Posterior vena cava (tissue), 2 donors: ENCODE data around the gene HADHA. TPM values are rescaled to one million over a fixed set of nuclear protein-coding genes. Genes with fewer than 3 reads are reported as not detected.
"Not testable (repeated sequence)": the region's sequence is repeated elsewhere in the genome, so short reads cannot be mapped to it uniquely, and the experiment has no call there.

Source experiments
- DNase-seq: peaks from one replicate; pipeline ENCODE4 v3.0.0-alpha.2; 2020; ENCODE audit warnings: low spot score
- intact Hi-C, 2 donors: fragments of 100-400 bp; cut with DNase I; formaldehyde crosslinking; loops; one replicate each; pipeline versions ENCODE4 v1.14.1 to v1.14.2; 2022 to 2023
- total RNA-seq, 2 donors: library from RNA; stranded (reverse); fragmentation: NEBNext Ultra II Directional; extraction: Animal tissue kit (Norgen Biotek cat#: 25700); gene quantifications; one replicate each; pipeline ENCODE4 v1.2.1, GENCODE V29; 2021
- donor health status: DM: yes; HTN: yes; CAD: no.
- donor health status: DM: yes; HTN: yes; CAD: no.

HADHA gene
- total RNA-seq, 2 donors from 2014 or later: 104 to 113 TPM

DNA sequence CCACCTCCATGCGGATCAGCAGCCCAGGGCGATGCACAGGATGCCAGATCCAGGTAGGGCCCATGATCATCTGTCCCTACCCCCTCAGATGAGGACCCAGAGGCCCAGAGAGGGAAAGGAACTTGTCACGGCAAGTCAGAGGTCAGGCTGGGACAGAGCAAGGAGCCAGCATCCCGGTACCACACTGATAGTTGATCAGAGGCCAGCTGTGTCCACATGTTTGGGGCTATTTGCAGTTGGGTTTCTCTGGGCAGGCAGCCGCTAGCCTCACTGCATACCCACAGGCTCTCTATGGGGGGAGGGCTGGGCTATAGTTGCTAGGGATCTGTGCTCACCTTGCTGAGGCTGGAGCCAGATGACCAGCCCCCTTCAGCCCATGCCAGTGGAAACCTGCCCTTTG, 62.0 kb downstream of the HADHA start:
- intact Hi-C loops: no loop called here
- no peak for DNase-seq

GRCh38 chr2:26179446-26179913, 65.0 kb downstream of the HADHA start:
- intact Hi-C loops: no loop called here

DNA sequence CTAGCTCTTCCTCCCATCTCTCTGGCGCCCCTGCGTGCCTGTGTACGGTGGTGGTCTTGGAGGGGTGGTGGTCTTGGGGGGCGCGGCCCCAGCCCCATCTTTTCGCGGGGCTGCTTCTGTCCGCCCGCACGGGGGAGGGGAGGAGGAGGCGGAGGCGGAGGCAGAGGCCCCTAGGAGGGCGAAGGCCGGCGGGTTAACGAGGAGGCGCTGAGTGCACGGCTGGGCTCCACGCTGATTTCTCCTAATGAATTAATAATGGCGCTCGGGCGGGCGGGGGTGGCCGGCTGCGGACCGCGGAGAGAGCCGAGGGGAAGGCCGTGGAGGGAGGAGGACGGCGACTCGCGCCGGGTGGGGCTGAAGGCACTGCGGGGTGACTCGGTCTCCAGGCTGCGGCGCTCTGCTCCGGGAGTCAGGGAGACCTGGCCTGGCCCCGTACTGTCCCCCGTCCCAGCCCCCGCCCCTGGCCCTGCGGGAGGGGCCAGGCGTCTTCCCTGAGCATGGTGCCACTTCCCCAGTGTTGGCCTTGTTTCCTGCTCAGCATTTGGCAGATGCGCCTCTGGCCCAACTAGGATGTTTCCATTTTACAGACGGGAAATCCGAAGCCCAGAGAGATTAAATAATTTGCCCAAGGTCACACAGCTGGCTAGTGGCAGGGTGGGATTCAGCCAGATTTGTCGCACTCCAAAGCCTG, 65.5 kb downstream of the HADHA start:
- no peak for DNase-seq
- intact Hi-C loops: no loop called here

More at GRCh38 chr2:26179446-26179913, 65.0 kb downstream of the HADHA start:
- DNase-seq: no peak

- intact Hi-C loops: no loop called here
- DNase-seq: no peak
These were observed 66.2 kb downstream of the HADHA start for GRCh38 chr2:26178246-26178645.

DNA sequence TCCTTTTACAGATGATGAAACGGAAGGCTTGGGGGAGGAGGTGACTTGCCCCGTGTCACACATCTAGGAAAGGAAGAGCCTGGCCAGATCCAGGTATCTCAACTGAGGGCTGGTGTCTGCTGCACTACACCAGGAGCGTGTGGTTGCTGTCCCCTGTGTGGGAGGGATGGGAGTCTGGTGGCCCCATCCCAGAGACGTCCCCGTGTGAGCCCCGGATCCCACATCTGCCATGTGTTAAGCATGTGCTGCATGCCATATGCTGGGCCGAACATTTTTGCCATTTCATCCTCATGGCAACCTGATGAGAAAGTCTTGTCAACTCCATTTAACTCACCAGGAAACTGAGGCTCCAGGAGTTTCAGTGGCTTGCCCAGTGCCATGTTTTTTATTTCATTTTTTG, 67.3 kb downstream of the HADHA start:
- no peak for DNase-seq
- intact Hi-C loops: no loop called here

- DNase-seq: no peak
- intact Hi-C loops: no loop called here
These were observed 68.2 kb downstream of the HADHA start for GRCh38 chr2:26176279-26176615.

GRCh38 chr2:26175466-26176278, 68.8 kb downstream of the HADHA start:
- intact Hi-C loops: no loop called here
- DNase-seq: no peak

DNA sequence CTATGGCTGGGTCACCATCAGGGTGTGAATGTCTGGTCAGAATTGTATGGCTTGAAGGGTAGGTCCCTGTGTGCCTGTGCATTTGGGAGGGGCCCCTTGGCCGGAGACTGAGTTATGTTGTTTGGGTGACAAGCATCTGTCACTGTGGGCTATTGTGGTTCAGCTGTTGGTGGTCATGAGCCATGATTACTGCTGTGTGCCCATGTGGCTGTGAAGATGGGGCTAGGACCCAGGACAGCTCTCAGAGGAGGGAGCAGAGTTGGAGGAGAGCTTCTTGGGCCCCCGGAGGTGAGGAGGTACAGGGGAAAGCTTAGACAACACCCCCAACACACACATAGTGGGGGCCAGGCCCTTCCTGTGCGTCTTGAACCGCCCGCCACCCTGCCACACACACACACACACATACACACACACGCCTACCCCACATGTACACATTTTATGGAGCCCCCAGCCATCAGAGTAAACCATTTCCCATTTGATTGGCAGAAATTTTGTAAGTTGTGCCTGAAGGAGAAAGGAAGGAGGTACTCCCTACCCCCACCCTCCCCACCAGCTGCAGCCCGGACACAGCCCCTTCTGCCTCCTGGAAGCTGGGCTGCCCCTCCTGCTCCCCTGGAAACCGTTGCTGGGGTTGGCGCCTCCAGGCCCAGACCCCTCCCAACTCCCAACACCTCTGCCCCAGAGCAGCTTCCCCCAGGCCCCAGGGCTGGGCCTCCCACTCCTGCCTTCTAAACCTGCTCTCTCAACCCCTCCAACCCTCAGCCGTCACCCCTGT, 69.6 kb downstream of the HADHA start:
- intact Hi-C loops: no loop called here
- no peak for DNase-seq

DNA sequence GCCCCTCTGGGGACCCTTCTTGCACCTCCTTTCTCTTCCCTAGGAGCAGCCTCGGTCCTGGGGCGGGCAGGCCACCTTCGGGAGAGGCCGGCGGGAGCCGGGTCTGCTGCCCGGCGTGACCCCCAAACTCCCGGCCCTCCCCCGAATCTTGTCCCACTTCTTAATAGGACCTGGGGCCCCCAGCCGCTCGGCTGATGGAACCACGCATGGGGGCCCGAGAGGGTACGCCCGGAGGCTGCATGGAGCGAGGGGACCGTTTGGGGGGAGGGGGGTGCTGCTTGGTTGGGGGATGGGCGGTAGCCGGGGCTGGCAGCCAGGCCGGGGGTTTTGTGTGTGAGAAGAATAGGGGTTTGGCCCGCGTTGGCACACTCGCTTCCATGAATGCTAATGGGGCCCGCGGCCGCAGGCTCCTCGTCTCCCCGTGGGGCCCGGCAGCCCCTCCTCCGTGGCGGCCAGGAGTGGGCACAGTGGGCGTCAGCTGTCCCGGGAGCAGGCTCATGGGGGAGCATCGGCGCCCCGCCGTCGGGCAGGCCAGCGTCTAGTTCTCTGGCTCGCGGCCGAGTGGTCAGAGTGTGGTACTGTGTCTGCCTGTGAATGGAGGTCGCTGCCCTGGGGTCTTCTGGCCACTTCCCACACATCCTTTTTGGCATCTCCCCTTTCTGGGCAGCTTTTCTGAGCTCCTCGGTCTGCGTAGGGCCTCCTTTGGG, 70.5 kb downstream of the HADHA start:
- DNase-seq: no peak
- intact Hi-C loops: no loop called here

DNA sequence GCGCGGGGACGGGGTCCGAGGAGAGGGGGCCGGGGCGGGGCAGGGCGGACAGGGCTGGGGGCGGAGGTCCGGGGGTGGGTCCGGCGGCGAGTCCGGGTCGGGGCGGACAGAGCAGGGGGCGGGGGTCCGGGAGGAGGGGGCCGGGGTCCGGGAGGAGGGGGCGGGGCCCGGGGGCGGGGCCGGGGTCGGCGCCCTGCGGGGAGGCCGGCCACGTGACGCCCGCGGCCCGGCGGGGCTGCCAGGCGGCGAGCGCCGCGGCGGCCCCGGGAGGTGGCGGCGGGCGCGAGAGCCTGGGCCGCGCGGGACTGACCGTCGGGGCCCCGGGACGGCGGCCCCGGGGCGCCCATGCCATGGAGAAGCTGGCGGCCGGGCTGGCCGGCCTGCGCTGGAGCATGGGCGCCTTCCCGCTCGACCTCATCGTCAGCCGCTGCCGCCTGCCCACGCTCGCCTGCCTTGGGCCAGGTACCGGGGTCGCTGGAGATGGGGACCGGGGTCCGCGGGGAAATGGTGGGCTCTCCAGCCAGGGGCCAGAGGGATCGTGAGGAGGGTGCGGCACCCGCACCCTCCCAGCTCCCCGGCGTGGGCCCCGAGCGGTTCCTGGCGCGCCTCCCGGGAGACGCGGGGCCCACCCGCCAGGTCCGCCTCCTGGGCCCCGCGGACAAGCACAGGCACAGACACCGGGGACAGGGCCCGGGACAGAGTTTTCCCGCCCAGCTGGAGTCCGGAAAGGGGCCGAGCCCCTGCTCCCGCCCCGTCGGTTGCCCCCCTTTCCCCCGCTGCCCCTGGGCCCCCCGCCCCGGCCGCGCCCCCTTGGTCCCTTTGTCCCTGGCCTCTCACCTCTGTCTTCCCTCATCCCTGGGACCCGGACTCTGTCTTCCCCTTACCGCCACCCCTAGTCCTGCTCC, 71.3 kb downstream of the HADHA start, which contains the start of gene GAREM2:
Gene GAREM2, plus strand, starts transcription at position 218 of the 905 bp plus-strand sequence. Its CDS starts 133 bp downstream, at position 351.
- intact Hi-C loops: no loop called here
- DNase-seq: no peak

DNA sequence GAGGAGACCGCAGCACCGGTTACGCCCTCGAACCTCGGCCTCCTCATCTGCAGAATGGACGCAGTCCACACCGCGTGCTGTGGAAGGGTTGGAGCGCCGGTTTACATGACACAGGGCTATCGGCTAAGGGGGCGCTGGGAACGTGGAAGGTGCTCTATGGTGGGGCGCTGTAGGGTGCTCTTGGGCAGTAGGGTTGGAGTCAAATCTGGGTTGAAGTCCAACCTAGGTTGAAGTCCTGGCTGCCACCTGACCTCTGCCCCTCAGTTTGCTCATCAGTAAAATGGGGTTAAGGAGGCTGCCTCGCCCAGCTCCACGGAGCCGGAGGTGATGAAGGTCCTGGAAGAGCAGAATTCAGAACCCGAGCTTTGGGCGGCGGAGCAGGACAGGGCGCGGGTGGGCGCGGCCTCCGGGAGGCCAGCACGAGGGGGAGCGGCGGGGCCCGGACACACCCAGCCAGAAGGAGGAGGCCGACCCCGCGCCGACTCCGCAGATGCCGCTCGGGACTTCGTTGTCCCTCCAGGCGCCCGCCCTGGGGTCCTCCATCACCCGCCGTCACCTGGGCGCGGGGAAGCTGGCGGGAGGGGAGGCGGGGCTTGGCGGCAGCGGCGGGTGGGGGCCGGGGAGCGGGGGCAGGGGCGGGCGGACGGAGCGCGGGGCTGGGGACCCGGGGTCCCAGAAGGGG, 72.1 kb downstream of the HADHA start:
- DNase-seq: no peak
- intact Hi-C loops: no loop called here

DNA sequence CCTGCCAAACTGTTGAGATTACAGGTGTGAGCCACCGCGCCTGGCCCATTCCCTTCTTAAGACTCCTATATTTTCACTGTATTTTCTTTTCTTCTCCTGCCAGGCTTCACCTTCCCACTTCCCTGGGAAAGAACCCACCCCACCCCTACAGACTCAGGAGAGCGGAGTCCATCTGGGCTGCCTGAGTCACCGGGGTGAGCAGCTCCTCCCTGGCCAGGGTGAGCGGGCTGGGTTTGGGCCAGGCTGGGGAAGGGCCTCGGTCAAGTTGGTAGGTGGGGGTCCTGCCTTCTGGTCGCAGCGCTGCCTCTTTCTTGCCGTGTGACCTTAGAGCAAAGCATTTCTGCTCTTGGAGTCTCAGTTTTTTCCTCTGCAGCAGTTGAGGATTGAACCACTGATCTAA, 73.6 kb downstream of the HADHA start:
- DNase-seq: peak; percentile 62
- intact Hi-C loops: no loop called here

- intact Hi-C loops: no loop called here
- peak; percentile 50 for DNase-seq
These were observed 74.6 kb downstream of the HADHA start for GRCh38 chr2:26169681-26170414.

GRCh38 chr2:26169226-26169625, 75.2 kb downstream of the HADHA start:
- intact Hi-C loops: no loop called here
- DNase-seq: peak; percentile 58

DNA sequence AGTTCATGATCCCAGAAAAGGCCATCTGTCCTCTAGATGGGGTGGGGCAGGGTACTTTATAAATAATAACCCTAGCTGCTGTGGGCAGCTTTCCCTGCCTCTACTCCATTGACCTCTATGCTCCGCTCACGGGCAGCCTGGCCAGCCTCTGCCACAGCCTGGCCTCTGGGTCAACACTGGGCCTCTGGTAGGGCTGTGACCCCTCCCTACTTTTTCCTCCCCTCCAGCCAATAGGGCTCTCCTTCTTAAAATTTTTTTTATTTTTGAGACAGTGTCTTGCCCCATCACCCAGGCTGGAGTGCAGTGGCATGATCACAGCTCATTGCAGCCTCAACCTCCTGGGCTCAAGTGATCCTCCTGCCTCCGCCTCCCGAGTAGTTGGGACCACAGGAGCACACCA, 75.6 kb downstream of the HADHA start:
- DNase-seq: peak; percentile 22
- intact Hi-C loops: no loop called here

DNA sequence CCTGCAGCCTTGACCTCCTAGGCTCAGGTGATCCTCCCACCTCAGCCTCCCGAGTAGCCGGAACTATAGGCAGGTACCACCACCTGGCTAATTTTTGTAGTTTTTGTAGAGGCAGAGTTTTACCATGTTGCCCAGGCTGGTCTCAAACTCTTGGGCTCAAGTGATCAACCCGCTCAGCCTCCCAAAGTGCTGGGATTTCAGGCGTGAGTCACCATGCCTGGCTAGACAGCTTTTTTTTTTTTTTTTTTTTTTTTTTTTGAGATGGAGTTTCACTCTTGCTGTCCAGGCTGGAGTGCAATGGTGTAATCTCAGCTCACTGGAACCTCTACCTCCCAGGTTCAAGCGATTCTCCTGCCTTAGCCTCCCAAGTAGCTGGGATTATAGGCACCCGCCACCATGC, 77.9 kb downstream of the HADHA start:
- intact Hi-C loops: not testable (repeated sequence)
- peak; percentile 16 for DNase-seq

GRCh38 chr2:26165403-26165802, 79.0 kb downstream of the HADHA start:
- intact Hi-C loops: no loop called here
- peak; percentile 24 for DNase-seq
